Lower lobe of right lung (tissue), 2 donors: ENCODE results near the gene CARHSP1. TPM values are rescaled to one million over a fixed set of nuclear protein-coding genes. Genes with fewer than 3 reads are reported as not detected.

Experiments used
- ATAC-seq, 2 donors: fragments of 200-7000 bp; cut with Tn5 transposase; one replicate each; pipeline ENCODE4 v1.9.1; 2020 to 2022; ENCODE audit warnings: mild to moderate bottlenecking in 2 of 2, moderate library complexity in 2 of 2
- DNase-seq: peaks from one replicate; pipeline ENCODE4 v3.0.0-alpha.2; 2020
- H3K27ac ChIP-seq: fragments of 200-600 bp; one replicate; pipeline ENCODE4 v1.8.0; 2022
- H3K27me3 ChIP-seq: fragments of 200-600 bp; one replicate; pipeline ENCODE4 v1.8.0; 2022; ENCODE audit warnings: low read depth
- H3K36me3 ChIP-seq: fragments of 200-600 bp; one replicate; pipeline ENCODE4 v1.8.0; 2022; ENCODE audit warnings: mild to moderate bottlenecking
- H3K4me1 ChIP-seq: fragments of 200-600 bp; one replicate; pipeline ENCODE4 v1.8.0; 2022
- H3K4me3 ChIP-seq: fragments of 200-600 bp; one replicate; pipeline ENCODE4 v1.8.0; 2022; ENCODE audit warnings: mild to moderate bottlenecking
- H3K9me3 ChIP-seq: fragments of 200-600 bp; one replicate; pipeline ENCODE4 v1.8.0; 2022
- intact Hi-C: fragments of 100-400 bp; cut with DNase I; formaldehyde crosslinking; loops from one replicate; pipeline ENCODE4 v1.11.0; 2022
- total RNA-seq: library from RNA; stranded (reverse); fragmentation: NEBNext Ultra II Directional; extraction: Animal tissue kit (Norgen Biotek cat#: 25700); gene quantifications from one replicate; pipeline ENCODE4 v1.2.1, GENCODE V29; 2021
- TF ChIP-seq, protein P1 (sequence below): fragments of 200-600 bp; IDR thresholded peaks from one replicate; pipeline ENCODE4 v1.8.0; 2022; ENCODE audit warnings: antibody characterized with exemption, mild to moderate bottlenecking
- donor health status: DM: no; HTN: yes; CAD: no; lungs with severe emphysema.

The CARHSP1 gene
- total RNA-seq, 1 donor from 2014 or later = 89.0 TPM

DNA sequence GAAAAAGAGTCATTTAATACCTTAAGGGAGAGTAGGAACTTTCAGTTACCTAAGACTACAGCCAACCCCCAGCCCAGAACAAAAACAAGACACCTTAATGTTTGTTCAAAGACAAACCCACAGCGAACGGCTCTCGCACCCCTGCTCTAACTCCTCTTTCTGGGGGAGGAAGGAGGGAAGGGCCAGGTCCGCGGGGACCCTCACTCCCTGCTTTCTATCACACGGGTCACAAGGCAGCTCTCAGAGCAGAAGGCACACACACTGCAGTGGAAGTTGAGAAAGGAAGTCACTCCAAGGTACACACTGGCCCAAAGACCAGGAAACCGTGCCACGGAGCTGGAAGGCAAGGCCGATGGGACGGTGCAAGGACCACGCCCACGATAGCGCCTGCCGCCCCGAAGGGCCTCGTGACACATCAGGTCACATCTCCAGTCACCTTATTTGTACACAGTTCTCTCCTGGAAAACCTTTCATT lies 23.3 kb upstream of the CARHSP1 start:
- intact Hi-C loops = no loop called here
- Histone ChIP-seq H3K4me3 (no peak overlapping the region), H3K27me3 (no peaks in the 10 kb centered on the region), H3K36me3 (peaks cover 78% of the 10 kb centered on the region), H3K9me3 (no peaks in the 10 kb centered on the region), H3K27ac (no peak overlapping the region), H3K4me1 (no peaks in the 10 kb centered on the region)
- TF ChIP-seq, protein P1, sequence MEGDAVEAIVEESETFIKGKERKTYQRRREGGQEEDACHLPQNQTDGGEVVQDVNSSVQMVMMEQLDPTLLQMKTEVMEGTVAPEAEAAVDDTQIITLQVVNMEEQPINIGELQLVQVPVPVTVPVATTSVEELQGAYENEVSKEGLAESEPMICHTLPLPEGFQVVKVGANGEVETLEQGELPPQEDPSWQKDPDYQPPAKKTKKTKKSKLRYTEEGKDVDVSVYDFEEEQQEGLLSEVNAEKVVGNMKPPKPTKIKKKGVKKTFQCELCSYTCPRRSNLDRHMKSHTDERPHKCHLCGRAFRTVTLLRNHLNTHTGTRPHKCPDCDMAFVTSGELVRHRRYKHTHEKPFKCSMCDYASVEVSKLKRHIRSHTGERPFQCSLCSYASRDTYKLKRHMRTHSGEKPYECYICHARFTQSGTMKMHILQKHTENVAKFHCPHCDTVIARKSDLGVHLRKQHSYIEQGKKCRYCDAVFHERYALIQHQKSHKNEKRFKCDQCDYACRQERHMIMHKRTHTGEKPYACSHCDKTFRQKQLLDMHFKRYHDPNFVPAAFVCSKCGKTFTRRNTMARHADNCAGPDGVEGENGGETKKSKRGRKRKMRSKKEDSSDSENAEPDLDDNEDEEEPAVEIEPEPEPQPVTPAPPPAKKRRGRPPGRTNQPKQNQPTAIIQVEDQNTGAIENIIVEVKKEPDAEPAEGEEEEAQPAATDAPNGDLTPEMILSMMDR = no peak
- ATAC-seq = no peak
- DNase-seq = peak; percentile 45

DNA sequence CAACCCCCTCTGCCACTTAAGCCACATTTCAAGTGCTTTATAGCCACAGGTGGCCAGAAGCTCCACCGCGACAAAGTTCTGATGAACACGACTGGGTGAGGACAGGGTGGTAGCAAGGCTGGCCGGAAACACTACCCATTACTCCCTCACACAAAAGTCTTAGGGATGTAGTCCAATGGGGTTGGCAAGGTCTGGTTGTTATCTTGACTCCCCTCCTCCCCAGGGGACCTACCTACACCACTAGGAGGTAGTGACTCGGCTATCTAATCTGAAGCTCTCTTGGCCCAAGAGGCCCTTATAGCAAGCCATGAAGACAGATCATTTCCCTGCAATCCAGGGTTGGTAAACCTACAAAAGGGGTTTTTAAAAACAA lies 21.7 kb upstream of the CARHSP1 start:
- Histone ChIP-seq H3K9me3 (no peaks in the 10 kb centered on the region), H3K27ac (no peak overlapping the region), H3K36me3 (peaks cover 62% of the 10 kb centered on the region), H3K27me3 (peaks cover under 1% of the 10 kb centered on the region), H3K4me3 (no peak overlapping the region), H3K4me1 (peaks cover 10% of the 10 kb centered on the region)
- ATAC-seq (no peak), DNase-seq (peak; percentile 3)
- intact Hi-C loops = no loop called here
- TF ChIP-seq, protein P1 = no peak

DNA sequence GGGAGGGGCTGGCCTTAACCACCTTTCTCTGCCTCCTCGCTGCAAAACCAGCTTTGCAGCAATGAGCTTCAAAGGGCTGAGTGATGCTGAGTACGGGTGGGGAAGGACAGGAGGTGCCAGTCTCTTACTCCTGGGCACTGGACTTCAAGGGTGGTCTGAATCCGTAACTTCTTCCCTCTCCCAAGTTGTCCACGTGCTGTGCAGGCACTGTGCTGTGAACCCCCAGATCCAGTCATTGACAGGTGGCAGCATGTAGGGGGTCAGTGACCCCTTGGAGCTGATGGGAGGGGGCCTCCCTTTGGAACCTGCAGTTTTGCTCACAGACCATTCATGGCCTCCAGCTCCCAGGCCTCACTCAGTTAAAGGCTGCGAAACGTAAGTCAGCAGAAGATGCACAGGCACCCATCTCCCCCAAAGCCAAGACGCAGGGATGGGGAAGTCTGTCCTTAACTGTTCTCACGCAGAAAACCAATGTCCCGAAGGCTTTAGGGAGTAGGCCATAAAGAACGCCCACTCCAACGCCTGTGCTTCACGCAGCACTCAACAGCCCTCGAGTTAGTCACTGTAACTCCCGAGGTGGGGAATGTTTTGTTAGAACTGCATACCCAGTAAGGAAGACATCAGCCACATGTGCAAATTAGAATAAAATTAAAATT lies 21.2 kb upstream of the CARHSP1 start:
- DNase-seq = peak; percentile 13
- peaks cover 6% of the 10 kb centered on the region for H3K27me3 ChIP-seq

DNA sequence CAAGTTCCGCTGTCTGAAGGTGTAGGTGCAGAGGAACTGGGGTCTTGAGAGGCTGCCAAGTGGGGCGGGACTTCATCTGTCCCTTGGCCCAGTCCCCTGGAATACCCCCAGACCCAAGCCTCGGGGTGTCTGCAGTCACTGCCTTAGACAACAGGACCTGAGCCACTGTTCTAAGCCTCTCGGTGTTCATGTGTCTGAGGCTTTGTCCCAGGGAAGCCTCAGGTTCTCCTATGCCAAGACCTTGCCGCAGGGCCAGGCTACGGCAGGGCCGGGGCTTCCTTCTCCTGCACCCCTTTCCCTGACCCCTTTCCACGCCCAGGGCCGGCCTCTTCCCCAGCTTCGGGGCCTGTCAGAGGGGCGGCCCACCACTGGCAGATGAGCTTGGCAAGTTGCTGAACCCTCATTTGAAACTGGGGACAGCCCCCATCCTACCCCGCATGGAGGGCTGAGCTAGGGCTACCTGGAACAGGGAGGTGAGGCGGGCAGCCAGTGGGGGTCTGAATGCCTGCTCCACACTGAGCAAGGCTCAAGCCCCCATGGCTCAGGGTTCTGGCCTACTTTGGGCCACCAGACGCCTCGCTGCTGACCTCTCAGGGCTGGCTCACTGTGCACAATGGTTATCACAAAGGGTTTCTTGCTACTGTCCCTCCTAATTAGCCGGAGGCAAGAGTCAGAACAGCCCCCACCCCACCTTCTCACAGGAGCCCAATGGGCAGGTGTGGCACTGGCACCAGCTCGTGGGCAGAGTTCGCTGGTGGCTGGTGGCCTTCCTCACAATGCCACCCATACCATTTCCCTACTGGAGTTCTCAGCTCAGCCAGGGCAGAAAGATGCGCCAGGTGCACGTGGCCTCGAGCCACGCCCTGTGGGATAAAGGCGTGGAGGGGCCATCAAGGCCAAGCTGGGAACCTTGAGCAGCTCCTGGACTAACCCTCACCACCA lies 20.4 kb upstream of the CARHSP1 start:
- no peak for ATAC-seq
- Histone ChIP-seq H3K4me1 (peaks cover 12% of the 10 kb centered on the region), H3K27ac (no peak overlapping the region), H3K4me3 (no peak overlapping the region), H3K27me3 (peaks cover 8% of the 10 kb centered on the region), H3K36me3 (peaks cover 48% of the 10 kb centered on the region), H3K9me3 (no peaks in the 10 kb centered on the region)
- peak; percentile 35 for DNase-seq
- TF ChIP-seq, protein P1 = no peak
- intact Hi-C loops = no loop called here

More for the DNA sequence above, 21.2 kb upstream of the CARHSP1 start:
- no peak for ATAC-seq
- TF ChIP-seq, protein P1 = no peak
- Histone ChIP-seq H3K4me1 (peaks cover 12% of the 10 kb centered on the region), H3K27ac (no peak overlapping the region), H3K4me3 (no peak overlapping the region), H3K36me3 (peaks cover 56% of the 10 kb centered on the region), H3K9me3 (no peaks in the 10 kb centered on the region)
- intact Hi-C loops = no loop called here

DNA sequence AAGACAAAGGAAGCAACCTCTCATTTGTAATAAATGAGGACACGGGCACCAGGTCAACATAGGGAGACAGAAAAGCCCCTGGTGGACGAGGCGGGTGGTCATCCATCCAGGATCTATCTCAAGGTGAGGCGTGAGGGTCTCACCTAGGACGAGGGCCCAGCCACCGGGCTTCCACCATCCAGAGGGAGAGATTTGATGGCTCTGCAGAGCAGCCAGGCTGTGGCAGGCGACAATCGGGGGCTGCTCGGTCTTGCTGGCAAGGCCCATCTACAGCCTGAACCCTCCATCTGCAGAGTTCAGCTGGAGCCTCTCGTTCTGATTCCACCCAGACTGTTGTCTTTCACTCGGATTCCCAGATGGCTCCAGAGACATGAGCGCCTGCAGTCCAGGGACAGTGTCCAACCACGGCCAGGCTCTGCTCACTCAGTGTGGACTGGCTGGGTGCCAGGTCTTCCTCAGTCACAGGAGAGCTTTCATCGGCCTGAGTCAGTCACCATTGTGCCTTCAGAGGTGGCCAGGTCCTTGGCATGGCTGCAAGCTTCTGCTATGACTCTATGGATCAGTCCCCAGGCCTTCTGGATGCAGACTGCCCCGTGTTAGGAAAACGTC lies 19.2 kb upstream of the CARHSP1 start:
- TF ChIP-seq, protein P1 = no peak
- Histone ChIP-seq H3K27me3 (peaks cover 13% of the 10 kb centered on the region), H3K4me1 (peaks cover 12% of the 10 kb centered on the region), H3K27ac (no peak overlapping the region), H3K36me3 (peaks cover 37% of the 10 kb centered on the region), H3K4me3 (no peak overlapping the region), H3K9me3 (no peaks in the 10 kb centered on the region)
- DNase-seq (peak; percentile 48), ATAC-seq (no peak)
- intact Hi-C loops = no loop called here
